SK-N-SH (cell line): Measurements from ENCODE around the gene BTRC. TPM values are rescaled to one million over a fixed set of nuclear protein-coding genes. Genes with fewer than 3 reads are reported as not detected.

Experiments used
- CTCF ChIA-PET: fragments of 300-600, 350-600 bp; formaldehyde crosslinking; extraction: SDS; loops from one replicate; lab custom pipeline; 2021; lab: Yijun Ruan, JAX
- POLR2A ChIA-PET: fragments of 350-600 bp; sonication (Branson Sonifier 250); formaldehyde crosslinking; extraction: SDS; loops from one replicate; lab custom pipeline; 2020; ENCODE audit warnings: antibody characterized with exemption, inconsistent platforms; lab: Yijun Ruan, JAX
- DNase-seq: peaks from one replicate; pipeline ENCODE4 v3.0.0; 2012
- H2AFZ ChIP-seq: fragments of 200-600 bp; sonication (generic); 2 replicates; pipeline ENCODE4 v1.8.1; 2016; ENCODE audit warnings: antibody characterized with exemption, mild to moderate bottlenecking, low read depth
- H3F3A ChIP-seq: fragments of 200-600 bp; sonication (generic); replicated peaks from 2 replicates; pipeline ENCODE3; 2016; ENCODE audit warnings: antibody characterized with exemption, mild to moderate bottlenecking; ENCODE audit not compliant: insufficient read depth
- H3K27ac ChIP-seq, 2 experiments: fragments of 200-500 bp in 1 of 2; fragments of 200-600 bp in 1 of 2; sonication (Bioruptor generic) in 1 of 2; sonication (generic), shearing (Covaris generic) in 1 of 2; 2 replicates each; pipeline versions ENCODE4 v1.5.1 to v1.6.1; 2014 to 2016; ENCODE audit warnings: low read depth in 2 of 2, inconsistent platforms in 1 of 2, low read length in 1 of 2, mild to moderate bottlenecking in 1 of 2, mixed read lengths in 1 of 2
- H3K27me3 ChIP-seq: fragments of 200-600 bp; sonication (generic), shearing (Covaris generic); 2 replicates; pipeline ENCODE4 v1.6.1; 2016; ENCODE audit warnings: mixed run types; ENCODE audit not compliant: insufficient read depth
- H3K36me3 ChIP-seq, 2 experiments: fragments of 200-500 bp in 1 of 2; fragments of 200-600 bp in 1 of 2; sonication (Bioruptor generic) in 1 of 2; sonication (generic) in 1 of 2; replicated peaks in 1 of 2; 2 replicates each; pipeline versions ENCODE3 to v1.5.1; 2014 to 2016; ENCODE audit warnings: low read length in 1 of 2, mild to moderate bottlenecking in 1 of 2; ENCODE audit not compliant: insufficient read depth in 2 of 2, control insufficient read depth in 1 of 2
- H3K4me1 ChIP-seq, 2 experiments: fragments of 200-500 bp in 1 of 2; fragments of 200-600 bp in 1 of 2; sonication (Bioruptor generic) in 1 of 2; sonication (generic), shearing (Covaris generic) in 1 of 2; 2 replicates each; pipeline versions ENCODE4 v1.5.1 to v1.6.1; 2014 to 2016; ENCODE audit warnings: low read depth in 1 of 2, low read length in 1 of 2, mixed run types in 1 of 2; ENCODE audit not compliant: insufficient read depth in 2 of 2, control insufficient read depth in 1 of 2
- H3K4me2 ChIP-seq: fragments of 200-600 bp; sonication (generic), shearing (Covaris generic); 2 replicates; pipeline ENCODE4 v1.6.1; 2017; ENCODE audit warnings: mixed run types
- H3K4me3 ChIP-seq, 2 experiments: fragments of 200-500 bp in 1 of 2; fragments of 200-600 bp in 1 of 2; sonication (Bioruptor generic) in 1 of 2; sonication (generic), shearing (Covaris generic) in 1 of 2; 2 replicates each; pipeline versions ENCODE4 v1.5.1 to v1.8.1; 2014 to 2016; ENCODE audit warnings: low read depth in 2 of 2, inconsistent platforms in 1 of 2, low read length in 1 of 2, mild to moderate bottlenecking in 1 of 2, mixed read lengths in 1 of 2, moderate library complexity in 1 of 2
- H3K79me2 ChIP-seq: fragments of 200-600 bp; sonication (generic); 2 replicates; pipeline ENCODE4 v1.8.1; 2017; ENCODE audit warnings: mild to moderate bottlenecking; ENCODE audit not compliant: insufficient read depth
- H3K9ac ChIP-seq: fragments of 200-600 bp; sonication (generic); 2 replicates; pipeline ENCODE4 v1.6.1; 2017; ENCODE audit warnings: mixed run types
- H3K9me2 ChIP-seq: fragments of 200-600 bp; sonication (generic); 2 replicates; pipeline ENCODE4 v1.6.1; 2017; ENCODE audit warnings: mixed run types
- H3K9me3 ChIP-seq: fragments of 200-600 bp; sonication (generic); 2 replicates; pipeline ENCODE4 v1.6.1; 2017; ENCODE audit warnings: mixed run types, mild to moderate bottlenecking, moderate library complexity
- H4K20me1 ChIP-seq: fragments of 200-600 bp; sonication (generic); 2 replicates; pipeline ENCODE4 v1.6.1; 2017; ENCODE audit warnings: mild to moderate bottlenecking, mixed run types; ENCODE audit not compliant: insufficient read depth
- ELF1 ChIP-seq: IDR thresholded peaks from 2 replicates; pipeline ENCODE4 v1.4.0; 2012
- FOSL2 ChIP-seq: IDR thresholded peaks from 2 replicates; pipeline ENCODE4 v1.4.0; 2012; ENCODE audit warnings: low read depth, mild to moderate bottlenecking, moderate library complexity, borderline replicate concordance
- FOXJ3 ChIP-seq: sonication (generic); formaldehyde crosslinking; IDR thresholded peaks from 2 replicates; pipeline ENCODE4 v1.5.1; 2020; ENCODE audit warnings: mild to moderate bottlenecking, missing genetic modification reagents
- GABPA ChIP-seq: IDR thresholded peaks from 2 replicates; pipeline ENCODE4 v1.4.0; 2012; ENCODE audit warnings: low read depth, mild to moderate bottlenecking
- GATA2 ChIP-seq: sonication (generic); formaldehyde crosslinking; IDR thresholded peaks from 2 replicates; pipeline ENCODE4 v1.5.0; 2020; ENCODE audit warnings: mild to moderate bottlenecking, missing genetic modification reagents
- MEF2A ChIP-seq: IDR thresholded peaks from 2 replicates; pipeline ENCODE4 v1.4.0; 2012; ENCODE audit warnings: low read depth, borderline replicate concordance
- MXI1 ChIP-seq: IDR thresholded peaks from 2 replicates; pipeline ENCODE4 v1.6.1; 2012; ENCODE audit warnings: mild to moderate bottlenecking, low read depth, low read length, improper control_type of control experiment
- NRF1 ChIP-seq: IDR thresholded peaks from 2 replicates; pipeline ENCODE4 v1.6.1; 2012; ENCODE audit warnings: low read depth, mild to moderate bottlenecking, low read length
- POLR2AphosphoS5 ChIP-seq: IDR thresholded peaks from 2 replicates; pipeline ENCODE4 v1.6.1; 2012; ENCODE audit warnings: low read depth, low read length
- SIN3A ChIP-seq: IDR thresholded peaks from 2 replicates; pipeline ENCODE4 v1.6.1; 2012; ENCODE audit warnings: low read depth, mild to moderate bottlenecking, low read length, moderate library complexity, borderline replicate concordance
- SMC3 ChIP-seq: IDR thresholded peaks from 2 replicates; pipeline ENCODE4 v1.6.1; 2012; ENCODE audit warnings: low read depth, low read length, improper control_type of control experiment
- TEAD4 ChIP-seq: IDR thresholded peaks from 2 replicates; pipeline ENCODE4 v1.4.0; 2012; ENCODE audit warnings: mild to moderate bottlenecking, borderline replicate concordance; ENCODE audit not compliant: insufficient read depth
- WGBS: methylation state at CpG from one replicate; pipeline ENCODE4 v1.1.6; 2017; ENCODE audit warnings: low lambda C conversion rate; 5-methylcytosine and 5-hydroxymethylcytosine counted together
- polyA plus RNA-seq, 3 experiments: library from polyadenylated mRNA; depleted of rRNA; stranded (reverse); fragments of >200 nt; gene quantifications; 2 replicates each; pipeline ENCODE4 v1.2.3, GENCODE V29; 2012
- TF ChIP-seq, protein P1 (sequence below): fragments of 150-350 bp; IDR thresholded peaks from 2 replicates; pipeline ENCODE4 v1.6.1; 2017; ENCODE audit warnings: antibody characterized with exemption, low read length, low read depth, borderline replicate concordance
- TF ChIP-seq, protein P2 (sequence below): fragments of 150-350 bp; IDR thresholded peaks from 2 replicates; pipeline ENCODE4 v1.6.1; 2016; ENCODE audit warnings: mild to moderate bottlenecking, low read depth, low read length
- TF ChIP-seq, protein P3 (sequence below): IDR thresholded peaks from 2 replicates; pipeline ENCODE4 v1.4.0; 2012; ENCODE audit warnings: low read depth, borderline replicate concordance
- TF ChIP-seq, protein P4 (sequence below): IDR thresholded peaks from 2 replicates; pipeline ENCODE4 v1.4.0; 2012; ENCODE audit warnings: low read depth
- TF ChIP-seq, protein P5 (sequence below): IDR thresholded peaks from 2 replicates; pipeline ENCODE4 v1.6.1; 2012; ENCODE audit warnings: mild to moderate bottlenecking, low read depth, low read length, moderate library complexity
- TF ChIP-seq, protein P6 (sequence below): IDR thresholded peaks from 2 replicates; pipeline ENCODE4; 2012

BTRC gene
- polyA plus RNA-seq, 1 of the 3 experiments (the other 2 are of a cell fraction), result 6.5 TPM

DNA sequence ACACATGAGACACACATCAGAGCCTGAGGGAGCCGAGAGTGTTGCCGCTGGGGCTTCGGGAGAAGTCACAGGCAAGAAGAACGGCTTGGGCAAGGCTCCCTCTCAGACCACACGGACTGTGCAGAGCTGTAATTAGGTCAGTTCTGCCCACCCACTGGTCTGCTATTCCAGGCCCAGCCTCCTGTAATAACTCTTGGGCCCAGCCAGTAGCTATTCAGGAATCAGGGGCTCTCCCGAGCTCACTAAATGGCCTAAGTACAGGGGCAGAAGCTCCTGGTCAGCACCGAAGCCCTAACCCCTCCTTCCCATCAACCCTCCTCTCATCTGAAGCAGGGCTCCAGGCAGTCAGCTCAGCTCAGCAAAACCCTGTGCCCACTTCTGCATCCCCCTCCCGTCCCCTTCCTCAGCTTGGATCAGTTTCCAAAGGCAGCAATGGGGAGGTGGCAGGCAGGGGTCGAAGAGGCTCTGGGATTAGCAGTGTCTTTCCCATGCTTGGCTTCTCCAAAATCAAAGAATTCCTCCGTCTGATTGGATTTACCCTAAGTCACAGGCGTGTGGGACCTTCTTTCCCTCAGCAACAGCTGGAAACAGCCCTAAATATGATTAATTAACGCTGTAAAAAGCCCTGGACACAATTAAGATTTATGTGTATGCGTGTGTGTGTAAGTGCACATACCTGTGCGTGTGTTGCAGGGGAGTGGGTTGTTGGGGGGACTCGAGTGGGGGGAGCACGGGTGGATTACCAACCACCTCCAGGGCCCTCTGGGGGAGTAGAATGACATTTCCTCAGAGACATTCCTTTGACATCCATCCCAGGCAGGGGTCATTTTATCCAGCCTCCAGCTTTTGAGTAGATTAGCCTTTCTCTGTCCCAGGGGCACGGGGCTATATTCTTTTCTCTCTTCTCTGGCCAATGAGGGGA, 48.4 kb upstream of the BTRC start:
- no peaks in the 10 kb centered on the region for H3K36me3 ChIP-seq
- H3K79me2 ChIP-seq, result no peaks in the 10 kb centered on the region
- H4K20me1 ChIP-seq, result no peaks in the 10 kb centered on the region
- no peaks in the 10 kb centered on the region for H3K9me3 ChIP-seq
- no peaks in the 10 kb centered on the region for H3K9me2 ChIP-seq
- no peaks in the 10 kb centered on the region for H3F3A ChIP-seq
- peaks cover 0 to 17% of the 10 kb centered on the region in 2 experiments; a peak in 1 of 4 replicates for H3K4me1 ChIP-seq
- H3K9ac ChIP-seq, result no peak overlapping the region
- H3K27ac ChIP-seq, result no peak overlapping the region
- no peak for TF ChIP-seq FOXJ3 (CRISPR knock-in tag)
- TF ChIP-seq SIN3A, result no peak
- TF ChIP-seq, protein P1, sequence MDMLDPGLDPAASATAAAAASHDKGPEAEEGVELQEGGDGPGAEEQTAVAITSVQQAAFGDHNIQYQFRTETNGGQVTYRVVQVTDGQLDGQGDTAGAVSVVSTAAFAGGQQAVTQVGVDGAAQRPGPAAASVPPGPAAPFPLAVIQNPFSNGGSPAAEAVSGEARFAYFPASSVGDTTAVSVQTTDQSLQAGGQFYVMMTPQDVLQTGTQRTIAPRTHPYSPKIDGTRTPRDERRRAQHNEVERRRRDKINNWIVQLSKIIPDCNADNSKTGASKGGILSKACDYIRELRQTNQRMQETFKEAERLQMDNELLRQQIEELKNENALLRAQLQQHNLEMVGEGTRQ, result no peak
- TF ChIP-seq NRF1, result no peak
- no peak for TF ChIP-seq GABPA
- no peak for TF ChIP-seq FOSL2
- no peak for TF ChIP-seq GATA2
- no peak for TF ChIP-seq ELF1
- TF ChIP-seq, protein P2, sequence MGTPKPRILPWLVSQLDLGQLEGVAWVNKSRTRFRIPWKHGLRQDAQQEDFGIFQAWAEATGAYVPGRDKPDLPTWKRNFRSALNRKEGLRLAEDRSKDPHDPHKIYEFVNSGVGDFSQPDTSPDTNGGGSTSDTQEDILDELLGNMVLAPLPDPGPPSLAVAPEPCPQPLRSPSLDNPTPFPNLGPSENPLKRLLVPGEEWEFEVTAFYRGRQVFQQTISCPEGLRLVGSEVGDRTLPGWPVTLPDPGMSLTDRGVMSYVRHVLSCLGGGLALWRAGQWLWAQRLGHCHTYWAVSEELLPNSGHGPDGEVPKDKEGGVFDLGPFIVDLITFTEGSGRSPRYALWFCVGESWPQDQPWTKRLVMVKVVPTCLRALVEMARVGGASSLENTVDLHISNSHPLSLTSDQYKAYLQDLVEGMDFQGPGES, result no peak
- TF ChIP-seq SMC3, result no peak
- TF ChIP-seq POLR2AphosphoS5, result no peak
- TF ChIP-seq, protein P3, sequence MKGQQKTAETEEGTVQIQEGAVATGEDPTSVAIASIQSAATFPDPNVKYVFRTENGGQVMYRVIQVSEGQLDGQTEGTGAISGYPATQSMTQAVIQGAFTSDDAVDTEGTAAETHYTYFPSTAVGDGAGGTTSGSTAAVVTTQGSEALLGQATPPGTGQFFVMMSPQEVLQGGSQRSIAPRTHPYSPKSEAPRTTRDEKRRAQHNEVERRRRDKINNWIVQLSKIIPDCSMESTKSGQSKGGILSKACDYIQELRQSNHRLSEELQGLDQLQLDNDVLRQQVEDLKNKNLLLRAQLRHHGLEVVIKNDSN, result no peak
- no peak for TF ChIP-seq MEF2A
- TF ChIP-seq, protein P4, sequence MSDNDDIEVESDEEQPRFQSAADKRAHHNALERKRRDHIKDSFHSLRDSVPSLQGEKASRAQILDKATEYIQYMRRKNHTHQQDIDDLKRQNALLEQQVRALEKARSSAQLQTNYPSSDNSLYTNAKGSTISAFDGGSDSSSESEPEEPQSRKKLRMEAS, result no peak
- TF ChIP-seq, protein P5, sequence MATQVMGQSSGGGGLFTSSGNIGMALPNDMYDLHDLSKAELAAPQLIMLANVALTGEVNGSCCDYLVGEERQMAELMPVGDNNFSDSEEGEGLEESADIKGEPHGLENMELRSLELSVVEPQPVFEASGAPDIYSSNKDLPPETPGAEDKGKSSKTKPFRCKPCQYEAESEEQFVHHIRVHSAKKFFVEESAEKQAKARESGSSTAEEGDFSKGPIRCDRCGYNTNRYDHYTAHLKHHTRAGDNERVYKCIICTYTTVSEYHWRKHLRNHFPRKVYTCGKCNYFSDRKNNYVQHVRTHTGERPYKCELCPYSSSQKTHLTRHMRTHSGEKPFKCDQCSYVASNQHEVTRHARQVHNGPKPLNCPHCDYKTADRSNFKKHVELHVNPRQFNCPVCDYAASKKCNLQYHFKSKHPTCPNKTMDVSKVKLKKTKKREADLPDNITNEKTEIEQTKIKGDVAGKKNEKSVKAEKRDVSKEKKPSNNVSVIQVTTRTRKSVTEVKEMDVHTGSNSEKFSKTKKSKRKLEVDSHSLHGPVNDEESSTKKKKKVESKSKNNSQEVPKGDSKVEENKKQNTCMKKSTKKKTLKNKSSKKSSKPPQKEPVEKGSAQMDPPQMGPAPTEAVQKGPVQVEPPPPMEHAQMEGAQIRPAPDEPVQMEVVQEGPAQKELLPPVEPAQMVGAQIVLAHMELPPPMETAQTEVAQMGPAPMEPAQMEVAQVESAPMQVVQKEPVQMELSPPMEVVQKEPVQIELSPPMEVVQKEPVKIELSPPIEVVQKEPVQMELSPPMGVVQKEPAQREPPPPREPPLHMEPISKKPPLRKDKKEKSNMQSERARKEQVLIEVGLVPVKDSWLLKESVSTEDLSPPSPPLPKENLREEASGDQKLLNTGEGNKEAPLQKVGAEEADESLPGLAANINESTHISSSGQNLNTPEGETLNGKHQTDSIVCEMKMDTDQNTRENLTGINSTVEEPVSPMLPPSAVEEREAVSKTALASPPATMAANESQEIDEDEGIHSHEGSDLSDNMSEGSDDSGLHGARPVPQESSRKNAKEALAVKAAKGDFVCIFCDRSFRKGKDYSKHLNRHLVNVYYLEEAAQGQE, result no peak
- TF ChIP-seq, protein P6, sequence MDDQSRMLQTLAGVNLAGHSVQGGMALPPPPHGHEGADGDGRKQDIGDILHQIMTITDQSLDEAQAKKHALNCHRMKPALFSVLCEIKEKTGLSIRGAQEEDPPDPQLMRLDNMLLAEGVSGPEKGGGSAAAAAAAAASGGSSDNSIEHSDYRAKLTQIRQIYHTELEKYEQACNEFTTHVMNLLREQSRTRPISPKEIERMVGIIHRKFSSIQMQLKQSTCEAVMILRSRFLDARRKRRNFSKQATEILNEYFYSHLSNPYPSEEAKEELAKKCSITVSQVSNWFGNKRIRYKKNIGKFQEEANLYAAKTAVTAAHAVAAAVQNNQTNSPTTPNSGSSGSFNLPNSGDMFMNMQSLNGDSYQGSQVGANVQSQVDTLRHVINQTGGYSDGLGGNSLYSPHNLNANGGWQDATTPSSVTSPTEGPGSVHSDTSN, result no peak
- TF ChIP-seq TEAD4, result no peak
- no peak for TF ChIP-seq MXI1
- H3K4me2 ChIP-seq, result no peak overlapping the region
- no peak for DNase-seq
- no peak overlapping the region for H2AFZ ChIP-seq
- POLR2A ChIA-PET, result interaction anchor here (0.6 to 1.1 kb wide), 2 partner anchors 13 to 1898 kb away, joined by 3 to 4 read pairs; no protein-coding TSS in a partner anchor
- CTCF ChIA-PET, result interaction anchor here (0.7 to 9.8 kb wide), 8 partner anchors 7 to 264 kb away, joined by 3 to 98 read pairs (median 6); partner anchors contain the start of gene BTRC
- WGBS, result 47% methylated on average over 16 of the region's 17 CpGs
- peaks cover 30% of the 10 kb centered on the region; the same call in 1 of the 2 replicates for H3K27me3 ChIP-seq
- no peak overlapping the region for H3K4me3 ChIP-seq
